A549 (cell line): ENCODE results near the gene TMCC2.

Source experiments
- CBX8 ChIP-seq: fragments of 200-600 bp; sonication (generic); IDR thresholded peaks from 2 replicates; pipeline ENCODE4 v1.6.1; 2016
- CTCF ChIP-seq: fragments of >200 bp; sonication (Bioruptor Twin); formaldehyde crosslinking; IDR thresholded peaks from 3 replicates; pipeline ENCODE4 v1.5.1; 2016
- MAX ChIP-seq: IDR thresholded peaks from 2 replicates; pipeline ENCODE4 v1.6.1; 2012
- POLR2A ChIP-seq: IDR thresholded peaks from 2 replicates; pipeline ENCODE4 v1.6.1; 2012; ENCODE audit warnings: mild to moderate bottlenecking, low read length
- REST ChIP-seq: fragments of 200-600 bp; sonication (generic); IDR thresholded peaks from 2 replicates; pipeline ENCODE4 v1.6.1; 2016; ENCODE audit warnings: antibody characterized with exemption, mild to moderate bottlenecking, moderate library complexity
- RFX5 ChIP-seq: fragments of 450-650 bp; IDR thresholded peaks from 2 replicates; pipeline ENCODE4 v1.7.1; 2014; ENCODE audit warnings: antibody characterized with exemption, mild to moderate bottlenecking, moderate library complexity
- SMC3 ChIP-seq: fragments of >200 bp; sonication (Bioruptor Twin); formaldehyde crosslinking; IDR thresholded peaks from 3 replicates; pipeline ENCODE4 v1.6.1; 2018; ENCODE audit warnings: inconsistent platforms
- USF2 ChIP-seq: fragments of 450-650 bp; IDR thresholded peaks from 2 replicates; pipeline ENCODE4 v1.6.1; 2014; ENCODE audit warnings: antibody characterized with exemption

- no peak for TF ChIP-seq RFX5
- TF ChIP-seq USF2 = no peak
- TF ChIP-seq SMC3 = no peak
- no peak for TF ChIP-seq CTCF
- TF ChIP-seq POLR2A = no peak
- no peak for TF ChIP-seq MAX
- TF ChIP-seq REST = no peak
- no peak for TF ChIP-seq CBX8
These were observed 35.0 kb downstream of the TMCC2 start for GRCh38 chr1:205262731-205263171.
